Stimulated activated naive CD4-positive, alpha-beta T cell treated with Interleukin-2 at 50 U/mL for 16 hours (primary cell): ENCODE data around the gene SSTR4.

Experiments used
- DNase-seq: peaks from one replicate; lab custom pipeline; 2025; lab: John Stamatoyannopoulos, UW

SSTR4 gene

DNA sequence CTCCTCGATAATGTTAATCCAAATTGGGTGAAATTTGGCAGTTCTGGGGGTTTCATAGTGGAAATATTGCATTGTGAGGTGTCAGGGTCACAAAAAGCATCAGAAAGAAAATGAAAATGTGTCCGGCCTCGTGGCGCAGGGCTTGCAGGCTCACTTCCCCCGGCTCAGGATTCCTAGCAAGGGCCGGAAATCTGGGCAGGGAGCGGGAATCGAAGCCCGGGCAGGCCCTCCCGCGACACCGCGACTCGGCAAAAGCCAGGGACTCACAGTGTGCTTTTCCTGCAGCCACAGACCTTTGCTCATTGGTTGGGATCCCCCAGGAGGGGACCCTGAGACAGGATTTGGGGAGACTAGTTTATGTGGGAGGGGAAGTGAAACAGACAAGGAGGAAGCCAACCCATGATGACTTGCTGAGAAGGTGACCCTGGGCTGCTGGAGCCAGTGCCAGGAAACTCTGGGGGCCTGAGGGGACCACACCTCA, 51.9 kb downstream of the SSTR4 start:
- DNase-seq: no peak

GRCh38 chr20:23087587-23088251, 52.6 kb downstream of the SSTR4 start:
- no peak for DNase-seq
